GM23248 (cell line): ENCODE results near the gene CRY1.

Experiments used
- EZH2 ChIP-seq: fragments of 200-600 bp; sonication (generic); IDR thresholded peaks from 2 replicates; pipeline ENCODE4 v1.6.1; 2018; ENCODE audit warnings: antibody characterized with exemption, mild to moderate bottlenecking; ENCODE audit not compliant: insufficient read depth, poor library complexity, severe bottlenecking
- EZH2phosphoT487 ChIP-seq: fragments of 200-600 bp; sonication (generic); IDR thresholded peaks from 2 replicates; pipeline ENCODE4 v1.6.1; 2018; ENCODE audit warnings: antibody characterized with exemption, moderate library complexity, mild to moderate bottlenecking, low read depth; ENCODE audit not compliant: insufficient read depth

DNA sequence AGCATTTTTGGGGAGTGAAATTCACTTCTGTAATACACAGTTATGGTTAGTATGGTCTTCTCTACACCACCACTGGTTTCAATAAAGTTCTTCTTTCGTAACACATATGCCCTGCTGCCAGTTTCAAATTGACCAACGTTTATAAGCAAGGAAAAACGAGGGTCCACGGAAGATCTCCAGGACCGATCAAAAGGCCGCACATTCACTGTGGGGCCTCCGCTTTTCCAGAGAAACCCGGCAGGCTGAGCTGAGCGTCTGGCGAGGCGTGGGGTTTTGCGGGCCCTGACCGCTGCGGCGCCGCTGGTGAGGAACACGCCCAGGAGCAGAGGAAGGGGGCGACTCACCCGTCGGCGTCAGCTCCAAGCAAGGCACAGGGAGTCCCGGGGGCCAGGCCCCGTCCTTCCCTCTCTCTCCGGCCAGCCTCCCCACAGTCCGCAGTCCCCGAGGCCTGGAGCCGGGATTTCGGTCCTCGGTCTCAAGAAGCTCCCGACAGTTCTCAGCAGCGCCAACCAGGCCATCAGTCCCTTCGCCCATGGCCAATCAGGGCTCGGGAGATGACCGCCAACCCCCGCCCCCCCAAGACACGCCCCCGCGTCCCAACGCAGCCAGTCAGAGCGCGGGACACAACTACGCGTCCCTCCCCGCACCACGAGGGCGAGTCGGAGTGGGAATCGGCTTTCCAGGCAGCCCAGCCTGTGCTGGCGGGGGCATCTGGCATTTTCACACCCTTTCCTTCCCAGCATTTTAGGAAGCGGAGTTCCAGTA lies 106.5 kb downstream of the CRY1 start, which contains the start of gene MTERF2:
- TF ChIP-seq EZH2, result no peak
- TF ChIP-seq EZH2phosphoT487, result no peak
